ENCODE measurements around the gene ZNF417.

DNA sequence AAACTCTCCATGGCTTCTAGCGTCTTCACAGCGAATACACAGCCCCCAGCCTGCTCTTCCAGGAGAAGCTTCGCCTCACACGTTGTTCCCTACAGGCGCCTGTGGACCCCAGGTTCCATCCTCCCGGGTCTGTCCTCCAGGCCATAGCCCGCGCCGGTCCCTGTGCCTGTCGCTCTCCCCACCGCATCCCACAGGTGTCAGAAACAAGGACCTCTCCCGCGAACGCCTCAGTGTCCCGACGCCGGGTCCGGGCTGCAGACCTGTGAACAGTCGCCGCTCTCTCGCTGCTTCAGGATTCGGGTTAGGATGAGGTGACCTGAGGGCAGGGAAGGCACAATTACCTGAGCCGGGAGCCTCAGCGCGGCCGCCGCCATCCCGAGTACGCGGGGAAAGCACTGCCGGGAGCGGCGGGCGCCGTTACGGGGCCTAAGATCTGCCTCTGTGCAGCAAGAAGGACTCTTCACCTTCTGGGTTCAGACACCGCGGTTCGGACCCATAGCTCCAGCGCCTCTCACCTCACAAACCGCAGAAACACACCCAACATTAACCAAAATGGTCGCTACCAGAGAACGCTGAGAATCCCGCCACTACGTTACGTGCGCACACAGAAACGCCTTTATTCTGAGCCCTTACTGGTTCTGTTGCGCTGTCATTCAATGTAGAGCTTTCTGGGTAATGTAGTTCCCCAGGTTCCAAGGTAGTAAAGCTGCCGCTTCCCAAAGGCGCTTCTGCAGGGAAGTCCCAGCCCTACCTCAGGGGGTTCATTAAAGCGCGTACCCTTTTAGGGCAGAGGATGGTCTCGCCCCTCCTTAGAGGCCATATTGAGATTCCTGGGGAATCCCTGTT, 18.7 kb upstream of the ZNF417 start, which contains the start of gene ZNF418:
- TF ChIP-seq, protein P1, sequence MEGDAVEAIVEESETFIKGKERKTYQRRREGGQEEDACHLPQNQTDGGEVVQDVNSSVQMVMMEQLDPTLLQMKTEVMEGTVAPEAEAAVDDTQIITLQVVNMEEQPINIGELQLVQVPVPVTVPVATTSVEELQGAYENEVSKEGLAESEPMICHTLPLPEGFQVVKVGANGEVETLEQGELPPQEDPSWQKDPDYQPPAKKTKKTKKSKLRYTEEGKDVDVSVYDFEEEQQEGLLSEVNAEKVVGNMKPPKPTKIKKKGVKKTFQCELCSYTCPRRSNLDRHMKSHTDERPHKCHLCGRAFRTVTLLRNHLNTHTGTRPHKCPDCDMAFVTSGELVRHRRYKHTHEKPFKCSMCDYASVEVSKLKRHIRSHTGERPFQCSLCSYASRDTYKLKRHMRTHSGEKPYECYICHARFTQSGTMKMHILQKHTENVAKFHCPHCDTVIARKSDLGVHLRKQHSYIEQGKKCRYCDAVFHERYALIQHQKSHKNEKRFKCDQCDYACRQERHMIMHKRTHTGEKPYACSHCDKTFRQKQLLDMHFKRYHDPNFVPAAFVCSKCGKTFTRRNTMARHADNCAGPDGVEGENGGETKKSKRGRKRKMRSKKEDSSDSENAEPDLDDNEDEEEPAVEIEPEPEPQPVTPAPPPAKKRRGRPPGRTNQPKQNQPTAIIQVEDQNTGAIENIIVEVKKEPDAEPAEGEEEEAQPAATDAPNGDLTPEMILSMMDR (conservative IDR thresholded peaks at IDR 0.05; ENCODE audit: low read depth, low read length) = no peak
- TF ChIP-seq RAD21 (IDR thresholded peaks at IDR 0.05; ENCODE audit: low read length) (no peak), SMC3 (IDR thresholded peaks at IDR 0.05; ENCODE audit: low read depth, low read length) (no peak)
- TF ChIP-seq, protein P2, sequence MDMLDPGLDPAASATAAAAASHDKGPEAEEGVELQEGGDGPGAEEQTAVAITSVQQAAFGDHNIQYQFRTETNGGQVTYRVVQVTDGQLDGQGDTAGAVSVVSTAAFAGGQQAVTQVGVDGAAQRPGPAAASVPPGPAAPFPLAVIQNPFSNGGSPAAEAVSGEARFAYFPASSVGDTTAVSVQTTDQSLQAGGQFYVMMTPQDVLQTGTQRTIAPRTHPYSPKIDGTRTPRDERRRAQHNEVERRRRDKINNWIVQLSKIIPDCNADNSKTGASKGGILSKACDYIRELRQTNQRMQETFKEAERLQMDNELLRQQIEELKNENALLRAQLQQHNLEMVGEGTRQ (IDR thresholded peaks at IDR 0.05; ENCODE audit: low read depth, low read length) = no peak

Data from IMR-90 (cell line).